GM23338 (cell line): Measurements from ENCODE around the gene LEMD1.

Experiments used
- CTCF ChIP-seq, 2 experiments: fragments of 200-600 bp in 1 of 2; sonication (generic) in 1 of 2; conservative IDR thresholded peaks; 2 replicates each; pipeline versions ENCODE4 v1.5.1 to v1.6.1; 2016 to 2017; ENCODE audit warnings: antibody characterized with exemption in 2 of 2, low read depth in 2 of 2, mild to moderate bottlenecking in 2 of 2, moderate library complexity in 1 of 2
- ETS1 ChIP-seq: IDR thresholded peaks from 2 replicates; pipeline ENCODE4 v1.6.1; 2016; ENCODE audit warnings: antibody characterized with exemption
- EZH2 ChIP-seq: fragments of 200-600 bp; sonication (generic); IDR thresholded peaks from one replicate; pipeline ENCODE4 v1.8.0; 2017; ENCODE audit warnings: antibody characterized with exemption, mild to moderate bottlenecking, low read depth; ENCODE audit not compliant: unreplicated experiment
- EZH2phosphoT487 ChIP-seq: fragments of 200-600 bp; sonication (generic); IDR thresholded peaks from one replicate; pipeline ENCODE4 v1.8.1; 2018; ENCODE audit warnings: antibody characterized with exemption; ENCODE audit not compliant: unreplicated experiment
- JUNB ChIP-seq: IDR thresholded peaks from one replicate; pipeline ENCODE4 v1.6.1; 2016; ENCODE audit warnings: antibody characterized with exemption; ENCODE audit not compliant: unreplicated experiment
- NANOG ChIP-seq: IDR thresholded peaks from 2 replicates; pipeline ENCODE4 v1.6.1; 2016; ENCODE audit warnings: antibody characterized with exemption, borderline replicate concordance
- POLR2AphosphoS5 ChIP-seq: IDR thresholded peaks from 2 replicates; pipeline ENCODE4 v1.6.1; 2016; ENCODE audit warnings: antibody characterized with exemption, low read depth
- REST ChIP-seq: IDR thresholded peaks from one replicate; pipeline ENCODE4 v1.6.1; 2018; ENCODE audit warnings: antibody characterized with exemption; ENCODE audit not compliant: unreplicated experiment
- ZNF114 ChIP-seq: fragments of 250-450 bp; sonication (Bioruptor Pico); IDR thresholded peaks from 2 replicates; pipeline ENCODE4 v1.5.0; 2020; ENCODE audit warnings: mild to moderate bottlenecking, moderate library complexity
- ZNF462 ChIP-seq: fragments of 250-450 bp; sonication (Bioruptor Pico); IDR thresholded peaks from 2 replicates; pipeline ENCODE4 v1.5.0; 2020; ENCODE audit warnings: mild to moderate bottlenecking, moderate library complexity

- TF ChIP-seq CTCF (conservative IDR thresholded peaks at IDR 0.05; ENCODE audit: low read depth in 2 of 2) (no peak), POLR2AphosphoS5 (no peak), REST (peak; percentile 9), EZH2phosphoT487 (no peak), EZH2 (no peak), JUNB (no peak), ZNF462 (CRISPR knock-in tag) (no peak), NANOG (no peak), ZNF114 (CRISPR knock-in tag) (no peak), ETS1 (no peak)
Observed at GRCh38 chr1:205456868-205457745, 35.3 kb upstream of the LEMD1 start.
